Prostate gland (tissue), 2 donors: ENCODE measurements around the gene VAMP4.

ENCODE experiments used
- POLR2A ChIP-seq: fragments of 450-650 bp; IDR thresholded peaks from one replicate; pipeline ENCODE4 v1.6.1; 2016; ENCODE audit warnings: antibody characterized with exemption, mild to moderate bottlenecking
- POLR2AphosphoS5 ChIP-seq: sonication (generic); formaldehyde crosslinking; IDR thresholded peaks from one replicate; pipeline ENCODE4 v1.6.1; 2017; ENCODE audit warnings: antibody characterized with exemption
- TF ChIP-seq, protein P1 (sequence below), 4 experiments: fragments of 200-600 bp in 2 of 4; fragments of 450-650 bp in 2 of 4; sonication (generic) in 2 of 4; IDR thresholded peaks; 1 replicate in 3 of 4; 2 replicates in 1 of 4; pipeline ENCODE4 v1.5.1; 2016 to 2019; ENCODE audit warnings: antibody characterized with exemption in 4 of 4, mild to moderate bottlenecking in 2 of 4, moderate library complexity in 2 of 4

DNA sequence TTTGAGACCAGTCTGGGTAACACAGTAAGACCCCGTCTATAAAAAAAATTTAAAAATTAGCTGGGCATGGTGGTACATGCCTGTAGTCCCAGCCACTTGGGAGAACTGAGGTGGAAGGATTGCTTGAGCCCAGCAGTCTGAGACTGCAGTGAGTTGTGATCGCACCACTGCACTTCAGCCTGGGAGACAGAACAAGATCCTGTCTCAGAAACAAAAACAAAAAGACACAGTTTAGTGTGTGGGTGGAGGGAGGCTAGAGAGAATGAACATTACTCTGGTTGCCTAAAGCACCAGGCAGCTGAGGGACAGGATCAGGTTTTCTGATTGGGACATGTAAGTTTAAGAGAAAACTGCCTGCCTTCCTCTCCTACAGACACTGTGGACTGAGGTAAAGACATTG is 42.3 kb downstream of the VAMP4 start:
- TF ChIP-seq, protein P1, sequence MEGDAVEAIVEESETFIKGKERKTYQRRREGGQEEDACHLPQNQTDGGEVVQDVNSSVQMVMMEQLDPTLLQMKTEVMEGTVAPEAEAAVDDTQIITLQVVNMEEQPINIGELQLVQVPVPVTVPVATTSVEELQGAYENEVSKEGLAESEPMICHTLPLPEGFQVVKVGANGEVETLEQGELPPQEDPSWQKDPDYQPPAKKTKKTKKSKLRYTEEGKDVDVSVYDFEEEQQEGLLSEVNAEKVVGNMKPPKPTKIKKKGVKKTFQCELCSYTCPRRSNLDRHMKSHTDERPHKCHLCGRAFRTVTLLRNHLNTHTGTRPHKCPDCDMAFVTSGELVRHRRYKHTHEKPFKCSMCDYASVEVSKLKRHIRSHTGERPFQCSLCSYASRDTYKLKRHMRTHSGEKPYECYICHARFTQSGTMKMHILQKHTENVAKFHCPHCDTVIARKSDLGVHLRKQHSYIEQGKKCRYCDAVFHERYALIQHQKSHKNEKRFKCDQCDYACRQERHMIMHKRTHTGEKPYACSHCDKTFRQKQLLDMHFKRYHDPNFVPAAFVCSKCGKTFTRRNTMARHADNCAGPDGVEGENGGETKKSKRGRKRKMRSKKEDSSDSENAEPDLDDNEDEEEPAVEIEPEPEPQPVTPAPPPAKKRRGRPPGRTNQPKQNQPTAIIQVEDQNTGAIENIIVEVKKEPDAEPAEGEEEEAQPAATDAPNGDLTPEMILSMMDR (IDR thresholded peaks at IDR 0.05) = no peak
- TF ChIP-seq POLR2A (no peak), POLR2AphosphoS5 (no peak)
